Urinary bladder (tissue), 4 donors: ENCODE data around the gene FNDC3A. TPM values are rescaled to one million over a fixed set of nuclear protein-coding genes. Genes with fewer than 3 reads are reported as not detected.
"Not testable (repeated sequence)": the region's sequence is repeated elsewhere in the genome, so short reads cannot be mapped to it uniquely, and the experiment has no call there.

Source experiments
- DNase-seq: peaks from one replicate; pipeline ENCODE4 v3.0.0-alpha.2; 2015; ENCODE audit errors: extremely low spot score
- H3K27ac ChIP-seq: one replicate; pipeline ENCODE4 v1.5.1; 2013; ENCODE audit warnings: low read depth, mild to moderate bottlenecking, moderate library complexity
- H3K36me3 ChIP-seq: one replicate; pipeline ENCODE4 v1.6.1; 2013; ENCODE audit warnings: mild to moderate bottlenecking, moderate library complexity; ENCODE audit not compliant: insufficient read depth
- H3K4me1 ChIP-seq: one replicate; pipeline ENCODE4 v1.6.1; 2013; ENCODE audit warnings: mild to moderate bottlenecking, moderate library complexity; ENCODE audit not compliant: insufficient read depth
- H3K4me3 ChIP-seq: one replicate; pipeline ENCODE4 v1.5.1; 2013; ENCODE audit warnings: low read depth, low read length
- WGBS: extraction: QIAGEN DNeasy Blood & Tissue Kit; methylation state at CpG from one replicate; pipeline ENCODE4 v1.1.7; 2013; 5-methylcytosine and 5-hydroxymethylcytosine counted together
- polyA plus RNA-seq: library from polyadenylated mRNA; stranded (reverse); fragments of 200-250 nt; gene quantifications from one replicate; pipeline ENCODE4 v1.2.3, GENCODE V29; 2013
- total RNA-seq: library from RNA; depleted of rRNA; stranded (reverse); fragments of >200 nt; gene quantifications from one replicate; pipeline ENCODE4 v1.2.3, GENCODE V29; 2014
- donor health status: healthy with polysubstance abuse.
- donor health status: healthy.

The FNDC3A gene
- total and polyA plus RNA-seq, 2 donors, result 25.4 to 109 TPM

DNA sequence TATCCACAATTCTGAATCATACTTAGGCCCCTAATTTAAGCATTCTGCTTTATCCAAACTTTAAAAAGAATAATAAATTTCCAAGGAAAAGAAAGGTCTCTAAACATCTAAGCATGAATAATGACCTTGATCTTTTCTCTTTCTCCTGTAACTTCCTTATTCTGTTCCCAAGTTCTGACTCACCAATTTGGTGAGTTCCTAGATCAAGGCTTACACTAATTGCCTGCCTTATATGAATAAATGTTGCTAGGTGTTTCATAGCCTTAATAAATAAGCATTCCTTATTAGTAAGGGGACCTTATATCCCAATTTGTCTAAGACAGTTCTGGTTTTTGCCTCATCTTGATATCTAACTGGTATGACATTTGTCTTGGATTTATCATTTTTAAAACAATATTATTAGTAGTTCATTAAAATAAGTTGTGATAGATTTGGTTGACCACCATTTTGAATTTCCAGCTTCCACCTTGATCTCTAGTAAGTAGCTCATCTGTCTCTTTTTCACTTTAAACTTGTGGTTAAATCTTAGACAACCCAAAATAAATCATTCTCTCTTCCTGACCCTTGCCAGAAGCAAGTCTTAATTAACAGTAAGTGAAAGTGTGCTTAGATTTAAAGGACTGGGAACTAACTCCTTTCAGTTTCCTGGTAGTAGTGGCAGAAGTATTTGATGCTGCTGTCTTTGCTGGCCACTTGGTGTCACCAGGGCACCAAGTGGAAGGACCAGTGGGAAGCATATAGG, 123.2 kb downstream of the FNDC3A start:
- Histone ChIP-seq H3K36me3 (no peaks in the 10 kb centered on the region), H3K27ac (no peak overlapping the region), H3K4me1 (no peaks in the 10 kb centered on the region), H3K4me3 (no peak overlapping the region)
- DNase-seq, result no peak

DNA sequence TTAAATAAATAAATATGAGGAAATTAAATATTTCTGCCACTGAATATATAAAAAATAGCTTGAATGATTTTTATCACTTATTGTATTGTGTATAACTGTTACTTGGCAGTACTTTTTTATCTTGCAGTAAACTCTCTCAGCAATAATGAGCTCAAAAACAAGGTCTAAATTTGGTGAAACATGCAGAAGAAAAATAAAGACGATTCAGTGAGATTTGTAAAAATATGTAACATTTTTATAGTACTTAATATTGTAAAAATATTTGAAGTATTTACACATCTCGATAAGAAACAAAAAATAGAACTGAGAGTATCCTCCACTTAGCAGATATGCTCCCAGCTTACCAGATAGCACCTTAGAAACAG, 123.8 kb downstream of the FNDC3A start:
- WGBS, result 68% methylated on average over 2 of the region's 2 CpGs
- no peak for DNase-seq
- Histone ChIP-seq H3K36me3 (no peaks in the 10 kb centered on the region), H3K27ac (no peak overlapping the region), H3K4me1 (no peaks in the 10 kb centered on the region), H3K4me3 (no peak overlapping the region)

DNA sequence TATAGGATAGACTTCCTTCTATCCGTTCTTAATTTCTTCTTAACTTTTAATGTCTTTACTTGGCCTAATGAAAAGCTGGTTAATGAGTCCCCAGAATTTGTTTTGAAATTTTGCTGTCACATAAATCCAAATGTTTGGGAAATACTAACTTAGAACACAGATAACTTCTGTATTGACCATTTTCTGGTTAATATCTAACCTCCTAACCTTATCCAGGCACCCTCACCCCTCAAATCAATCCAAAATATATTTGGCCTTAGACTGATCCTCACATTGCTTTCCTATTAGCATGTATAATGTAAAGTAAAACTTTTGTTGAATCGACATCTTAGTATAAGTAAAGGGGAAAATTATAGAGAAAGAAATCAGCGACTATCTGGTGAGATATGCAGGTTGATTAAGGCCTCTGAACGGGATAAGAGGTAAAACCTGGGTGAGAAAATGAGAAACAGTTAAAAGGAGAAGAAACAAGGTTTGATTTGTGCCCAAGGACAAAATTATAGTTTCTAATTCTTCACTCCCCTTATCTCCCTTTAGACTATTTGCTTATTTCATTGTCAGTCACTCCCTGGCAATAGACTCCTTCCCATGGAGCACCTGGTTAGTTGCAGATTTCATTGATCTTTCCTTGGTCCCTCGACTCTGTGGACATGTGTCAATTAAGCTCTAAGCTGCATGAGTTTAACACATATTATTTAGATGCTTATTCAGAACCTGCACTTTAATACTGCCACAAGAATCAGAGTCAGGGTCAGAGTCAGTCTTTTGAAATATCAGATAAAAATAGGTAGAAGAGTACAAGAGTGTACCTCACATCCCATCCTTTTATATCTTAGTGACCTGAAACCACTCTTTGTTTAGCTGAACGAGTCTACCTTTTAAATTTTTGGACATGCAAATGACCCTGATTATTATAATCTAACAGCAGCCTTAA, 125.2 kb downstream of the FNDC3A start:
- Histone ChIP-seq H3K36me3 (no peaks in the 10 kb centered on the region), H3K4me1 (no peaks in the 10 kb centered on the region), H3K27ac (no peak overlapping the region), H3K4me3 (no peak overlapping the region)
- WGBS, result 87% methylated on average over 6 of the region's 6 CpGs
- no peak for DNase-seq

- no peaks in the 10 kb centered on the region for H3K36me3 ChIP-seq
- no peak overlapping the region for H3K27ac ChIP-seq
- 79% methylated on average over 2 of the region's 2 CpGs for WGBS
- H3K4me1 ChIP-seq, result no peaks in the 10 kb centered on the region
- DNase-seq, result no peak
- no peak overlapping the region for H3K4me3 ChIP-seq
Measured at GRCh38 chr13:49108196-49108595, 132.5 kb downstream of the FNDC3A start.

- H3K4me1 ChIP-seq, result no peaks in the 10 kb centered on the region
- peak overlapping the region; percentile 49 for H3K4me3 ChIP-seq
- H3K27ac ChIP-seq, result no peak overlapping the region
- under 1% methylated on average over 16 of the region's 16 CpGs for WGBS
- H3K36me3 ChIP-seq, result no peaks in the 10 kb centered on the region
- peak; percentile 71 for DNase-seq
Measured at GRCh38 chr13:49110122-49110912, 134.6 kb downstream of the FNDC3A start.

DNA sequence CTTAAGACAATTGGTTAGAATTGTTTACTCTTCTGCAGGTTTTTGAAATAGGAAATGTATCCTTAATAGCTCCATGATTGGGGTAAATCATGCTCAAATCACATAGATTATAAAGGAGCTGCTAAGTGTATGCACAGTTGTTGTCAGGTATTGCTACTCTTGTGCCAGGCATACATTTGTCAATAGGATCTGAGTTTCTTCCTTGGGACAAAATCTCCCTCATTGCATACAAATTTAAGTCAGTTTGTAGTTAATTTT, 135.1 kb downstream of the FNDC3A start:
- Histone ChIP-seq H3K4me1 (no peaks in the 10 kb centered on the region), H3K27ac (no peak overlapping the region), H3K4me3 (peak overlapping the region; percentile 49), H3K36me3 (peaks cover 2% of the 10 kb centered on the region)
- no peak for DNase-seq

- H3K4me3 ChIP-seq, result no peak overlapping the region
- 48% methylated on average over 5 of the region's 5 CpGs for WGBS
- no peak overlapping the region for H3K27ac ChIP-seq
- H3K4me1 ChIP-seq, result no peaks in the 10 kb centered on the region
- no peak for DNase-seq
- peaks cover 3% of the 10 kb centered on the region for H3K36me3 ChIP-seq
Measured at GRCh38 chr13:49112782-49113525, 137.2 kb downstream of the FNDC3A start.

DNA sequence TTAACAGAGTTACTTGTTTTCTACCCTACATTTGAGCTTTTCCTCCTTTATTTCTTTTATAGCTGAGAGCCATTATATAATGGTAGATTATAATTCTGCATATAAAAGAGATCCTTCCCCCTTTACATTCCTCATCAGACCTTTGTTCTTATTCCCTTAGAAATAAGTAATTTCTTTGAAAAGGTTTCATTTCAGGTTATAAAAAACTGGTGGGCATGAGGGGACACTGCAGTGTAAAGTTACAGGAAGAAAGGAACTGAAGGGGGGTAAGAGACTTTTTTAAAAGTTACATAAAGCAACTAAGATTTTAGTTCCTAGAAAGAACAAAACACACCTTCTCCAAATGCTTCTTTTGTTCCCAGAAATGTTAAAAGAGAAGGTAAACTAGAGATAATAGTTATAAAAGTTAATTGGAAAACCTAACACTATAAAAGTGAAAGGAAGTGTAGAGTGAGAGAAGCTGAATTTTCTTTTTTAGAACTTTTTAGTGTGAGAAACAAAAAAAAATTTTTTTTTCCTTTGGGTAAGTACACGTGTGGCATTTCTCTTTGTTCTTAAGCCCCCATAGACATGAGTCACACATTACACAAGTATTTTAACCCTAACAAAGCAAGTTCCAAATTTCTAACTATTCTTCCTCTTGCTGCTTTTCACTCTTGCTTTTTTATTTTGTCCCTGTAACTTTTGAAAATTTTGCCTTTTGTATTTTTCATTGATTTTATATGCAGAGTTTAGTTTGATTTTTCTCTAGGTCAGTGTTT, 138.0 kb downstream of the FNDC3A start:
- no peak overlapping the region for H3K4me3 ChIP-seq
- DNase-seq, result no peak
- 7% methylated on average over 1 of the region's 1 CpG for WGBS

DNA sequence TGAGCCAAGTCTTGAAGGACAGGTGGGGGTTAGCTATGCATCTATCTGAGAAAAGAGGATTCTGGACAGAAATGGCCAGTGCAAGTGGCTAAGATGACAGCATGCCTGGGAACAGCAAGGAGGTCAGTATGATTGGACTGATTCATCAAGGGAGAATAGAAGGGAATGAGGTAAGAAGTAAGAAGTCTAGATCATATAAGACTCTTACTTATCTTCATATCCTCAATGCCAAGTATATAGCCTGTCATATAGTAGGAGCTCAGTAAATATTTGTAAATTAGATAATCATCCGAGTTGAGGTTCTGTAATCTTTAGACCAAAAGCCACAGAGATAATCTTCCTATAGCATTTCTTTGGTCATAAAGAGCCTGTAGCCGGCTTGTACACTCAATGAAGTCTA, 141.2 kb downstream of the FNDC3A start:
- peaks cover 3% of the 10 kb centered on the region for H3K36me3 ChIP-seq
- H3K4me1 ChIP-seq, result no peaks in the 10 kb centered on the region
- H3K4me3 ChIP-seq, result no peak overlapping the region
- DNase-seq, result no peak
- H3K27ac ChIP-seq, result no peak overlapping the region
- WGBS, result 92% methylated on average over 2 of the region's 2 CpGs

More for the DNA sequence above, 138.0 kb downstream of the FNDC3A start:
- Histone ChIP-seq H3K36me3 (peaks cover 3% of the 10 kb centered on the region), H3K4me1 (no peaks in the 10 kb centered on the region), H3K27ac (no peak overlapping the region)

GRCh38 chr13:49118455-49118854, 142.7 kb downstream of the FNDC3A start:
- DNase-seq, H3K4me1 ChIP-seq, H3K36me3 ChIP-seq, H3K27ac ChIP-seq, H3K4me3 ChIP-seq: not testable (repeated sequence)
- WGBS, result 95% methylated on average over 6 of the region's 6 CpGs

DNA sequence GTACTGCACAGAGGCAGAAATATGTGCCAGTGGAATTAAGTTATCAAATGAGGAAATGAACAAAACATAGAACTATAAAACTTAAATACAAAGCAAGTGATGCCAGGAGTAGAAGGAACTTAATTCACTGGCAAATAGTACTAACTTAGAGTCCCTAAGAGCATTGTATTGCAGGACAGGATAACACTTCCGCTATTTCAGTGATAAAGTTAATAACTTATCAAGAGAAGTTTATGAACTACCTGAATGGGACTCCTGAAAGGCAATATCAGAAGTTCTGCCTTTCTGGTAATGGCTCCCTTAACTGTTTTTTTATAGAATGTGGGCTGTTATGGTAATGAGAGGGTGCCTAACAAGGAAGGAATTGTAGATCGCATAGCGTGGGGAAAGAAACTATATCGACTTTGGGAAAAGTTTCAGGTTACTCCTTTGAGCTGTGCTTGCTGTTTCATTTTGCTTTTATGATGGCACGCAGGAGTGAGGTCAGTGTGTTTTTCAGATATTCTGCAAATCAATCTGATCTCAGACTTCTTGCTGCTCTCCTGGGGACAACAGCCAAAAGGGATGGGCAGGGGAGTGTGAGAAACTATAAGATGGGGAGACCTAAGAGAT, 149.1 kb downstream of the FNDC3A start:
- 55% methylated on average over 5 of the region's 5 CpGs for WGBS
- H3K27ac ChIP-seq, result no peak overlapping the region
- H3K36me3 ChIP-seq, result peaks cover 2% of the 10 kb centered on the region
- DNase-seq, result no peak
- no peaks in the 10 kb centered on the region for H3K4me1 ChIP-seq
- H3K4me3 ChIP-seq, result no peak overlapping the region

DNA sequence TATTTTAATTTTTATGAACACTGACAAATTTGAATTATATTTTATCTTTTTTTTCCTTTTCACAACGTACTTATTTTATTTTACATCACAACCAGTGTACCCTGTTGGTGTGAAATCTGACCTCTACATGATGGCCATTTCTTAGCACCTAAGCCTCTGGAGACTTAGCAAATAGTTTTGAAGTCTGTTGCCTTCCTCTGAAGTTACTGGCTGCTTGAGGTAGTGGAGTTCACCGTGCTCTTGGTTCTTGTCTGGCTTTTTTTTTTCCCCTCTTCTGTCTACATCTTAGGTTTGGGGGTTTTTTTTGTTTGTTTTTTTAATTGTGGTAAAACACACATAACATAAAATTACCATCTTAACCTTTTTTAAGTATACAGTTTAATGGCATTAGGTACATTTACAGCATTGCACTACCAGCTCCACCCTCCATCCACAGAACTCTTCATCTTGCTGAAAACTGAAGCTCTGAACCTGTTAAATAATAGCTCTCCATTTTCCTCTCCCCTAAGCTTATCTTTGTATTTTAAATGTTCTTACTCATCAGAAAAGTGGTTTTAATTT, 150.3 kb downstream of the FNDC3A start:
- Histone ChIP-seq H3K36me3 (peaks cover 2% of the 10 kb centered on the region), H3K4me1 (no peaks in the 10 kb centered on the region), H3K27ac (no peak overlapping the region), H3K4me3 (no peak overlapping the region)
- no peak for DNase-seq
- WGBS, result 40% methylated on average over 2 of the region's 2 CpGs
